Bronchial epithelial cell (primary cell): Measurements from ENCODE around the gene LRRC75A. TPM values are rescaled to one million over a fixed set of nuclear protein-coding genes. Genes with fewer than 3 reads are reported as not detected.

ENCODE experiments used
- DNase-seq: peaks from one replicate; pipeline ENCODE4 v3.0.0-alpha.2; 2010; ENCODE audit warnings: low read depth
- FAIRE-seq: peaks from 2 replicates; lab custom pipeline; 2011; peaks lifted over from hg19 to GRCh38; lab: Jason Lieb, UNC
- H3K27me3 ChIP-seq: 2 replicates; pipeline ENCODE4 v1.5.1; 2011; ENCODE audit warnings: low read length; ENCODE audit not compliant: control insufficient read depth, insufficient read depth
- H3K36me3 ChIP-seq: 2 replicates; pipeline ENCODE4 v1.5.1; 2011; ENCODE audit warnings: low read length; ENCODE audit not compliant: control insufficient read depth, insufficient read depth
- H3K4me3 ChIP-seq: 2 replicates; pipeline ENCODE4 v1.5.1; 2011; ENCODE audit warnings: mild to moderate bottlenecking, low read depth, low read length, control low read depth
- CTCF ChIP-seq: IDR thresholded peaks from 2 replicates; pipeline ENCODE4 v1.5.1; 2011; ENCODE audit warnings: mild to moderate bottlenecking, moderate library complexity, low read length, control low read depth, inconsistent platforms; ENCODE audit not compliant: insufficient read depth, severe bottlenecking
- total RNA-seq: library from RNA; depleted of rRNA; stranded (reverse); fragments of >200 nt; gene quantifications from 2 replicates; pipeline ENCODE4 v1.2.1, GENCODE V29; 2014

The LRRC75A gene
- total RNA-seq, 1 donor from 2014 or later, result not detected

GRCh38 chr17:16521070-16521727 lies 29.2 kb upstream of the LRRC75A start:
- DNase-seq, result peak; percentile 73
- Histone ChIP-seq H3K36me3 (no peaks in the 10 kb centered on the region), H3K27me3 (peaks cover 5% of the 10 kb centered on the region), H3K4me3 (no peak overlapping the region)
- peak; percentile 82 for FAIRE-seq
- peak; percentile 82 for TF ChIP-seq CTCF

DNA sequence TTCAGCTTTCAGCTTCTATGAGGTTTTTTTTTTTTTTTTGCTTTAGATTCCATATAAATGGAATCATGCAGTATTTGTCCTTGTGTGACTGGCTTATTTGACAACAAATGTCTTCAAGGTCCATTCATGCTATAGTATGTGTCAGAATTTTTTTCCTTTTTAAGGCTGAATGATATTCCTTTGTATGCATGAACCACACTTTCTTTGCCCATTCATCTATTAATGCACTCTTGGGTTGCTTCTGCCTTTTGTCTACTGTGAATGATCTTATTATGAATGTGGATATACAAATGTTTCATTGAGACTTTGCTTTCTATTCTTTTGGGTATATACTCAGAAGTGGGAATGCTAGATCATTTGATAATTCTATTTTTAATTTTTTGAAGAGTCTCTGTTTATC lies 27.0 kb upstream of the LRRC75A start:
- no peak for FAIRE-seq
- no peak for TF ChIP-seq CTCF

GRCh38 chr17:16517477-16517876 lies 25.5 kb upstream of the LRRC75A start:
- DNase-seq (no peak), FAIRE-seq (no peak)
- H3K27me3 ChIP-seq, result peaks cover 5% of the 10 kb centered on the region
- no peaks in the 10 kb centered on the region for H3K36me3 ChIP-seq
- TF ChIP-seq CTCF, result no peak
- H3K4me3 ChIP-seq, result no peak overlapping the region

More for the DNA sequence above, 27.0 kb upstream of the LRRC75A start:
- peaks cover 5% of the 10 kb centered on the region for H3K27me3 ChIP-seq
- no peak overlapping the region for H3K4me3 ChIP-seq
- no peak for DNase-seq
- H3K36me3 ChIP-seq, result no peaks in the 10 kb centered on the region

DNA sequence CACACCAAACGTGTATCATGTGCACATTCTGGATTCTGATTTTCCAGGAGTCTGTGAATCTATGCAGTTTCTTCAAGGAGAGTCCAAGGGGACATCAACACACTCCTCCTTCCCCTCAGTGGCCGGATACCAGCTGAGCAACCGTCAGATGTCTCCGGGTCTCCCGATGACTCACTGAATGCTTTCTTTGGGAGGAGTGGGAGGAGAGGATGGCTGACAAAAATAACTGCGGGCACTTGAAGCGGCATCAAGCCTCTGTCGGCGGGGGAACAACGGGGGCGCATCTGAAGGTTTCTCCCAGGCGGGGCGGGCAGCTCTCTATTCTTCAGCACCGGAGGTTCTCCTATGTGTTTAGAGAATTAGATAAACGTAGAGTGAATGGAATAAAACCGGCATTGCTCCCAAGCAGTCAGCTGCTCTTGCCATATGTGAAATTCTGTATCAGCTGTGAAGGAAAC lies 24.6 kb upstream of the LRRC75A start:
- FAIRE-seq, result no peak
- peak; percentile 52 for DNase-seq
- Histone ChIP-seq H3K36me3 (no peaks in the 10 kb centered on the region), H3K4me3 (no peak overlapping the region), H3K27me3 (peaks cover 5% of the 10 kb centered on the region)
- no peak for TF ChIP-seq CTCF

GRCh38 chr17:16515933-16516332 lies 23.9 kb upstream of the LRRC75A start:
- H3K27me3 ChIP-seq, result peaks cover 5% of the 10 kb centered on the region
- H3K36me3 ChIP-seq, result no peaks in the 10 kb centered on the region
- H3K4me3 ChIP-seq, result no peak overlapping the region
- DNase-seq (no peak), FAIRE-seq (no peak)
- TF ChIP-seq CTCF, result no peak

DNA sequence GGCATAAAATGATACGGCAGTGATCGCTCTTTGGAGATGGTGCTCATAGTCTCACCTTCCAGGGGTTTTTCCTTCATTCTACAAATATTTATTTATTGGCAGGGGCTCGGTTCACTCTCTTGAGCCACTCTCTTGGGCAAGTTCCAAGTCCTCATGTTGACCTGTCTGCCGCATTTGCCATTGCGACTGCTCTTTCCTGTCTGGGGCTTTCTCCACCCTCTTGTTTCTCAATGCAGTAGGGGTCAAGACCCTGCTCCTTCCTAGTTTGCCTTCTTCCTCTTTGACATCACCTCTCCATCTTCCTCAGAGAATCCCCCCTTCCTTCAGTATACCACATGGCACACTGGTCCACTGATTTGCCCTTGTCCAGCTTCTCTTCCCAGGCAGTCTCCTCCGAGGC lies 21.9 kb upstream of the LRRC75A start:
- DNase-seq, result no peak
- no peak overlapping the region for H3K4me3 ChIP-seq
- no peak for FAIRE-seq
- peaks cover 5% of the 10 kb centered on the region for H3K27me3 ChIP-seq
- TF ChIP-seq CTCF, result no peak
- H3K36me3 ChIP-seq, result no peaks in the 10 kb centered on the region
